ENCODE results near the gene SIM2.

Gene SIM2

GRCh38 chr21:36718951-36719501, 20.1 kb downstream of the SIM2 start:
- no peak for DNase-seq

- no peak for DNase-seq
Measured at GRCh38 chr21:36719614-36720013, 20.7 kb downstream of the SIM2 start.

GRCh38 chr21:36721817-36722216, 22.9 kb downstream of the SIM2 start:
- DNase-seq = no peak

GRCh38 chr21:36722370-36723368, 23.8 kb downstream of the SIM2 start:
- DNase-seq = no peak

GRCh38 chr21:36723371-36723881, 24.5 kb downstream of the SIM2 start:
- no peak for DNase-seq

GRCh38 chr21:36724660-36725059, 25.7 kb downstream of the SIM2 start:
- no peak for DNase-seq

- no peak for DNase-seq
Measured at GRCh38 chr21:36725793-36726386, 27.0 kb downstream of the SIM2 start.

GRCh38 chr21:36727866-36728265, 29.0 kb downstream of the SIM2 start:
- no peak for DNase-seq

- DNase-seq = no peak
Measured at GRCh38 chr21:36728371-36729111, 29.6 kb downstream of the SIM2 start.

- no peak for DNase-seq
Measured at GRCh38 chr21:36729310-36729970, 30.5 kb downstream of the SIM2 start.

- no peak for DNase-seq
Measured at GRCh38 chr21:36730291-36731281, 31.7 kb downstream of the SIM2 start.

GRCh38 chr21:36732217-36732616, 33.3 kb downstream of the SIM2 start:
- no peak for DNase-seq

- DNase-seq = no peak
Measured at GRCh38 chr21:36732761-36733160, 33.8 kb downstream of the SIM2 start.

GRCh38 chr21:36733857-36734256, 34.9 kb downstream of the SIM2 start:
- no peak for DNase-seq

GRCh38 chr21:36734367-36735200, 35.7 kb downstream of the SIM2 start:
- no peak for DNase-seq

GRCh38 chr21:36735201-36735515, 36.2 kb downstream of the SIM2 start:
- DNase-seq = no peak

- DNase-seq = no peak
Measured at GRCh38 chr21:36735724-36736320, 36.9 kb downstream of the SIM2 start.

GRCh38 chr21:36738489-36739126, 39.7 kb downstream of the SIM2 start:
- no peak for DNase-seq

GRCh38 chr21:36741506-36741905, 42.6 kb downstream of the SIM2 start:
- DNase-seq = no peak
